HEK293 (cell line): ENCODE data around the gene IDI2.

Source experiments
- CTCF ChIA-PET: fragments of 350-600 bp; formaldehyde crosslinking; extraction: SDS; loops from one replicate; lab custom pipeline; 2021; ENCODE audit warnings: antibody characterized with exemption; lab: Yijun Ruan, JAX
- POLR2A ChIA-PET: fragments of 300-600 bp; formaldehyde crosslinking; extraction: SDS; loops from one replicate; lab custom pipeline; 2020; ENCODE audit warnings: antibody characterized with exemption, inconsistent platforms; lab: Yijun Ruan, JAX
- H3K27ac ChIP-seq: fragments of 200-500 bp; sonication (Bioruptor generic); 2 replicates; pipeline ENCODE4 v1.5.1; 2014; ENCODE audit warnings: low read depth, low read length, control low read depth, inconsistent platforms; ENCODE audit errors: extremely low read depth
- H3K36me3 ChIP-seq, 2 experiments: fragments of 200-500 bp in 1 of 2; sonication (Bioruptor generic) in 1 of 2; 1 replicate in 1 of 2; 2 replicates in 1 of 2; pipeline ENCODE4 v1.5.1; 2014 to 2017; ENCODE audit warnings: inconsistent platforms in 2 of 2, low read length in 2 of 2; ENCODE audit not compliant: control insufficient read depth in 2 of 2, insufficient read depth in 1 of 2
- H3K4me1 ChIP-seq: fragments of 200-500 bp; sonication (Bioruptor generic); 2 replicates; pipeline ENCODE4 v1.5.1; 2014; ENCODE audit warnings: mild to moderate bottlenecking, low read length, inconsistent platforms; ENCODE audit not compliant: control insufficient read depth, insufficient read depth
- H3K4me3 ChIP-seq: 2 replicates; pipeline ENCODE4 v1.5.1; 2011; ENCODE audit warnings: low read depth, mild to moderate bottlenecking, control low read depth, low read length, moderate library complexity
- H3K9me3 ChIP-seq: fragments of 200-500 bp; sonication (Bioruptor generic); 2 replicates; pipeline ENCODE4 v1.5.1; 2014; ENCODE audit warnings: low read depth, low read length, inconsistent platforms; ENCODE audit not compliant: control insufficient read depth, insufficient read depth
- BCL11B ChIP-seq: fragments of 450-650 bp; formaldehyde crosslinking; IDR thresholded peaks from 2 replicates; pipeline ENCODE4 v1.5.1; 2016; ENCODE audit warnings: low read depth, missing biosample characterization, missing genetic modification characterization
- FEZF1 ChIP-seq: fragments of 450-650 bp; formaldehyde crosslinking; IDR thresholded peaks from 2 replicates; pipeline ENCODE4 v1.5.1; 2016; ENCODE audit warnings: missing biosample characterization, missing genetic modification characterization
- HOXA7 ChIP-seq: sonication (generic); formaldehyde crosslinking; IDR thresholded peaks from 2 replicates; pipeline ENCODE4 v1.8.1; 2022; ENCODE audit warnings: missing genetic modification reagents, borderline replicate concordance
- IKZF3 ChIP-seq: fragments of 450-650 bp; IDR thresholded peaks from 2 replicates; pipeline ENCODE4 v1.5.0; 2018; ENCODE audit warnings: missing biosample characterization, mild to moderate bottlenecking, missing genetic modification characterization, moderate library complexity
- INSM2 ChIP-seq: fragments of 450-650 bp; formaldehyde crosslinking; IDR thresholded peaks from 2 replicates; pipeline ENCODE4 v1.5.1; 2016; ENCODE audit warnings: missing biosample characterization, missing genetic modification characterization
- OVOL3 ChIP-seq: fragments of 450-650 bp; formaldehyde crosslinking; IDR thresholded peaks from 2 replicates; pipeline ENCODE4 v1.5.1; 2016; ENCODE audit warnings: missing biosample characterization, missing genetic modification characterization
- PRDM10 ChIP-seq: fragments of 450-650 bp; formaldehyde crosslinking; IDR thresholded peaks from 2 replicates; pipeline ENCODE4 v1.5.1; 2016; ENCODE audit warnings: missing biosample characterization, missing genetic modification characterization
- ZBTB17 ChIP-seq: fragments of 450-650 bp; formaldehyde crosslinking; IDR thresholded peaks from 2 replicates; pipeline ENCODE4 v1.5.1; 2016; ENCODE audit warnings: missing biosample characterization, missing genetic modification characterization
- ZBTB8A ChIP-seq: fragments of 450-650 bp; formaldehyde crosslinking; IDR thresholded peaks from 2 replicates; pipeline ENCODE4 v1.5.1; 2016; ENCODE audit warnings: missing biosample characterization, missing genetic modification characterization
- ZFP41 ChIP-seq: fragments of 450-650 bp; formaldehyde crosslinking; IDR thresholded peaks from 2 replicates; pipeline ENCODE4 v1.5.1; 2016; ENCODE audit warnings: missing biosample characterization, missing genetic modification characterization, borderline replicate concordance
- ZNF121 ChIP-seq: fragments of 450-650 bp; formaldehyde crosslinking; IDR thresholded peaks from 2 replicates; pipeline ENCODE4 v1.5.1; 2016; ENCODE audit warnings: missing biosample characterization, missing genetic modification characterization
- ZNF138 ChIP-seq: fragments of 450-650 bp; formaldehyde crosslinking; IDR thresholded peaks from 2 replicates; pipeline ENCODE4 v1.5.1; 2016; ENCODE audit warnings: missing biosample characterization, missing genetic modification characterization, borderline replicate concordance
- ZNF146 ChIP-seq: fragments of 450-650 bp; formaldehyde crosslinking; IDR thresholded peaks from 2 replicates; pipeline ENCODE4 v1.5.1; 2016; ENCODE audit warnings: missing biosample characterization, missing genetic modification characterization
- ZNF157 ChIP-seq: fragments of 450-650 bp; formaldehyde crosslinking; IDR thresholded peaks from 2 replicates; pipeline ENCODE4 v1.5.1; 2016; ENCODE audit warnings: missing biosample characterization, missing genetic modification characterization
- ZNF202 ChIP-seq: fragments of 450-650 bp; formaldehyde crosslinking; IDR thresholded peaks from 2 replicates; pipeline ENCODE4 v1.5.1; 2016; ENCODE audit warnings: missing biosample characterization, missing genetic modification characterization, borderline replicate concordance
- ZNF23 ChIP-seq: fragments of 450-650 bp; formaldehyde crosslinking; IDR thresholded peaks from 2 replicates; pipeline ENCODE4 v1.5.1; 2016; ENCODE audit warnings: missing biosample characterization, missing genetic modification characterization, borderline replicate concordance
- ZNF239 ChIP-seq: fragments of 450-650 bp; formaldehyde crosslinking; IDR thresholded peaks from 2 replicates; pipeline ENCODE4 v1.5.1; 2016; ENCODE audit warnings: missing biosample characterization, missing genetic modification characterization
- ZNF335 ChIP-seq: fragments of 450-650 bp; formaldehyde crosslinking; conservative IDR thresholded peaks from 2 replicates; pipeline ENCODE4 v1.5.1; 2016; ENCODE audit warnings: missing biosample characterization, missing genetic modification characterization
- ZNF341 ChIP-seq: fragments of 450-650 bp; formaldehyde crosslinking; IDR thresholded peaks from 2 replicates; pipeline ENCODE4; 2016; ENCODE audit warnings: low read depth, missing biosample characterization, missing genetic modification characterization
- ZNF449 ChIP-seq: fragments of 450-650 bp; formaldehyde crosslinking; IDR thresholded peaks from 2 replicates; pipeline ENCODE4 v1.5.1; 2017; ENCODE audit warnings: missing biosample characterization, mild to moderate bottlenecking, missing genetic modification characterization, moderate library complexity
- ZNF488 ChIP-seq: fragments of 450-650 bp; formaldehyde crosslinking; IDR thresholded peaks from 2 replicates; pipeline ENCODE4 v1.5.1; 2016; ENCODE audit warnings: missing biosample characterization, missing genetic modification characterization
- ZNF530 ChIP-seq: fragments of 450-650 bp; formaldehyde crosslinking; IDR thresholded peaks from 2 replicates; pipeline ENCODE4 v1.5.1; 2016; ENCODE audit warnings: low read depth, missing biosample characterization, missing genetic modification characterization
- ZNF600 ChIP-seq: fragments of 450-650 bp; formaldehyde crosslinking; IDR thresholded peaks from 2 replicates; pipeline ENCODE4 v1.5.1; 2016; ENCODE audit warnings: missing biosample characterization, missing genetic modification characterization
- ZNF621 ChIP-seq: fragments of 450-650 bp; formaldehyde crosslinking; IDR thresholded peaks from 2 replicates; pipeline ENCODE4 v1.5.1; 2017; ENCODE audit warnings: missing biosample characterization, missing genetic modification characterization
- ZNF629 ChIP-seq: fragments of 450-650 bp; formaldehyde crosslinking; IDR thresholded peaks from 2 replicates; pipeline ENCODE4 v1.5.1; 2017; ENCODE audit warnings: missing biosample characterization, missing genetic modification characterization
- ZNF639 ChIP-seq: fragments of 450-650 bp; formaldehyde crosslinking; IDR thresholded peaks from 2 replicates; pipeline ENCODE4 v1.5.1; 2016; ENCODE audit warnings: missing biosample characterization, missing genetic modification characterization
- ZNF677 ChIP-seq: fragments of 450-650 bp; IDR thresholded peaks from 2 replicates; pipeline ENCODE4 v1.5.0; 2018; ENCODE audit warnings: missing biosample characterization, mild to moderate bottlenecking, missing genetic modification characterization, moderate library complexity
- ZNF776 ChIP-seq: fragments of 450-650 bp; formaldehyde crosslinking; IDR thresholded peaks from 2 replicates; pipeline ENCODE4 v1.5.0; 2017; ENCODE audit warnings: missing biosample characterization, missing genetic modification characterization, borderline replicate concordance

Gene IDI2

GRCh38 chr10:1049425-1049958 is 23.8 kb upstream of the IDI2 start (continued):
- peak; percentile 97 for TF ChIP-seq ZNF121 (tag by site-specific recombination)
- TF ChIP-seq FEZF1 (tag by site-specific recombination) = peak; percentile 37
- peak; percentile 90 for TF ChIP-seq ZNF335 (tag by site-specific recombination)
- peak; percentile 71 for TF ChIP-seq ZNF341 (tag by site-specific recombination)
- peak; percentile 59 for TF ChIP-seq ZNF600
- TF ChIP-seq ZNF146 (tag by site-specific recombination) = 0 out of 2 replicates have a peak, but pooled peaks have one; percentile 3
- TF ChIP-seq PRDM10 (tag by site-specific recombination) = peak; percentile 95
- TF ChIP-seq BCL11B (tag by site-specific recombination) = 0 out of 2 replicates have a peak, but pooled peaks have one; percentile 15
- no peak for TF ChIP-seq IKZF3

- Histone ChIP-seq H3K4me3 (peak within 1 kb of the TSS; percentile 65), H3K4me1 (0 out of 2 replicates have a peak, but pooled peaks cover 4% of the 10 kb centered on the region), H3K36me3 (peaks cover 0 to 28% of the 10 kb centered on the region in 2 experiments), H3K9me3 (no peaks in the 10 kb centered on the region), H3K27ac (peak within 1 kb of the TSS; percentile 97)
- CTCF ChIA-PET = interaction anchor here (0.6 kb wide), 1 partner anchor 156 kb away, joined by 4 read pairs; no protein-coding TSS in a partner anchor
- POLR2A ChIA-PET = interaction anchor here (0.6 to 1.7 kb wide), 28 partner anchors 9 to 970 kb away, joined by 3 to 10 read pairs (median 4); partner anchors contain the start of genes ADARB2, GTPBP4, IDI2 and LARP4B
- TF ChIP-seq ZNF629 (tag by site-specific recombination) (peak; percentile 97), ZBTB8A (tag by site-specific recombination) (peak; percentile 100), ZNF530 (tag by site-specific recombination) (no peak), ZNF202 (tag by site-specific recombination) (no peak), ZFP41 (no peak), ZNF639 (tag by site-specific recombination) (no peak), ZBTB17 (tag by site-specific recombination) (peak; percentile 77), ZNF138 (tag by site-specific recombination) (no peak), ZNF776 (tag by site-specific recombination) (no peak), ZNF157 (tag by site-specific recombination) (no peak), INSM2 (tag by site-specific recombination) (0 out of 2 replicates have a peak, but pooled peaks have one; percentile 31), ZNF239 (tag by site-specific recombination) (no peak), ZNF449 (tag by site-specific recombination) (peak; percentile 53), ZNF677 (tag by site-specific recombination) (no peak), ZNF488 (tag by site-specific recombination) (no peak), ZNF23 (tag by site-specific recombination) (no peak), HOXA7 (no peak), ZNF621 (tag by site-specific recombination) (no peak), OVOL3 (tag by site-specific recombination) (peak; percentile 76; the same call in 1 of the 2 replicates)
Observed at GRCh38 chr10:1048732-1049424, 23.2 kb upstream of the IDI2 start, which contains the start of gene IDI1. Gene IDI1 (minus strand): TSS chr10:1049119. CDS start chr10:1049003, 116 bp downstream.
